Ureter (tissue), 1 donor: ENCODE data around the gene FDXR. TPM values are rescaled to one million over a fixed set of nuclear protein-coding genes. Genes with fewer than 3 reads are reported as not detected.
"Not testable (repeated sequence)": the region's sequence is repeated elsewhere in the genome, so short reads cannot be mapped to it uniquely, and the experiment has no call there.

ENCODE experiments used
- DNase-seq: peaks from one replicate; pipeline ENCODE4 v3.0.0-alpha.2; 2020; ENCODE audit warnings: low spot score
- total RNA-seq: library from RNA; stranded (reverse); gene quantifications from one replicate; pipeline ENCODE4 v1.2.4, GENCODE V29; 2023
- donor health status: DM: yes; HTN: yes; CAD: no.

Gene FDXR, protein sequence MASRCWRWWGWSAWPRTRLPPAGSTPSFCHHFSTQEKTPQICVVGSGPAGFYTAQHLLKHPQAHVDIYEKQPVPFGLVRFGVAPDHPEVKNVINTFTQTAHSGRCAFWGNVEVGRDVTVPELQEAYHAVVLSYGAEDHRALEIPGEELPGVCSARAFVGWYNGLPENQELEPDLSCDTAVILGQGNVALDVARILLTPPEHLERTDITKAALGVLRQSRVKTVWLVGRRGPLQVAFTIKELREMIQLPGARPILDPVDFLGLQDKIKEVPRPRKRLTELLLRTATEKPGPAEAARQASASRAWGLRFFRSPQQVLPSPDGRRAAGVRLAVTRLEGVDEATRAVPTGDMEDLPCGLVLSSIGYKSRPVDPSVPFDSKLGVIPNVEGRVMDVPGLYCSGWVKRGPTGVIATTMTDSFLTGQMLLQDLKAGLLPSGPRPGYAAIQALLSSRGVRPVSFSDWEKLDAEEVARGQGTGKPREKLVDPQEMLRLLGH
- 18.4 TPM for total RNA-seq

DNA sequence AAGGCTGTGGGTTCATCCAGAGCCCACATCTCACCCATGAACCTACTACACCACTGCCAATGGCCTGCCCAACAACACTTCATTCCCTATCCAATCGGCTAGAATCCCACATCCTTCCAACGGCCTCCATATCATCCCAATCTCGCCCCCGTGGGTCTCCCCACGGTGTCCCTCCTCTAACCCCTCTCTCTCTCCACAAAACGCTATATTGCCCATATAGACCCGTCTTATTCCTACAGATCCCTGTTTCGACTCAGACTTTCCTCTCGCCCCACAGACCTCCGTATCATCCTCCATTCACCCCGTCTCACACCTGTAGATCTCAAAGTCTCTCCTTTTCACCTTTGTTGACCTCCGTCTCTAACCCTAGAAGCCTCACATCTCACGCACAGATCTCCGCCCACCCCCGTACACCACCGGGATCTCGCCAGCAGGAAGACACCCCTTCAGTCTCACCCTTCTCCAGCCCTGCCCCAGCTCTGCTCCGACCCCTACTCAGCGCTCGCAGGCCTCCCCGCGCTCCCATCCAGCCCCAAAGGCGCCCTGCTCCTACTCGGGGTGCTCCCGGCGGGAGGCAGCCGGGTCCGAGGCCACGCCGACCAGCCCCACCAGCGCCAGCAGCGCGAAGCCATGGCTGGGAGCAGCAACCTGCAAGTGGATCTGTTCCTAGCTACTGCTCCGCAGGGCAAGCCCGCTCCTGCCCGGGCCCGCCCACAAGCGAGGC lies at the start of gene FDXR:
TSS of gene FDXR (minus strand) at position 682 of the 724 bp plus-strand sequence. CDS start at position 632, 50 bp downstream.
- no peak for DNase-seq

DNA sequence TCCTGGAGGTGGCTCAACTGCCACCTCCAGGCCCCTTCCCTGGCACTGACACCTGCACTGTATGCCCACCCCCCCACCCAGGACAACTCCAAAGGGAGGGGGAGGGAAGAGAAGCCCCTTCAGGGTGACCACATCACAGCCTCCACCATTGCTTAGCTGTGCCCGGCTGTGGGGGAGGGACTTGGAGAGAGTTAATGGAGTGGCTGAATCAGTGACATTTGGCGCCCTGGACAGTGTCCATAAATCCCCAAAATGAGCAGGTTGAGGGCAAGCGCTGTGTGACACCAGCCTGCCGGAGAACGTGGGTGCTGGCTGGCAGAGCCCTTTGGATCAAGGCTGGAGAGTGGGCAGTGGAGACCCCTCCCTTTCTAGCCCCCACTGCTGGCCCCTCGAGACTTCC lies 49.4 kb upstream of the FDXR start:
- no peak for DNase-seq

DNA sequence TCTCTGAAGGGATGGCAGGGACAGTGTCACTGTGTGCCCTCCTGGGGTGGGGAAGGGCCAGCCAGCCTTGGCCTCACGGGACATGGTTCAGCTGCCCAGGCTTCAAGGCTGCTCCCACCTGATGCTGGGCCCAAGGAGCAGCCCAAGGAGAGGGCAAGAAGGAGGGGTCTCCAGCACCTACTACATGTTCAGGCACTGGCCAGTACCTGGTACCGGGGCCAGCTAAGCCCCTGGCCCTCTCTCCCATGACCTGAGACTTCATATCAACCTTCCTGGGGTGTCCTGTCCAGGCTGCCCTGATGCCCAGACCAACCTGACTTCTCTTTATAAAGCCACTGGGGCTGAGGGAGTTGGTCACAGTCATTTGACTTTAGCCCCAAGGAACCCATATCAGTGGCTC lies 49.0 kb upstream of the FDXR start:
- no peak for DNase-seq

DNA sequence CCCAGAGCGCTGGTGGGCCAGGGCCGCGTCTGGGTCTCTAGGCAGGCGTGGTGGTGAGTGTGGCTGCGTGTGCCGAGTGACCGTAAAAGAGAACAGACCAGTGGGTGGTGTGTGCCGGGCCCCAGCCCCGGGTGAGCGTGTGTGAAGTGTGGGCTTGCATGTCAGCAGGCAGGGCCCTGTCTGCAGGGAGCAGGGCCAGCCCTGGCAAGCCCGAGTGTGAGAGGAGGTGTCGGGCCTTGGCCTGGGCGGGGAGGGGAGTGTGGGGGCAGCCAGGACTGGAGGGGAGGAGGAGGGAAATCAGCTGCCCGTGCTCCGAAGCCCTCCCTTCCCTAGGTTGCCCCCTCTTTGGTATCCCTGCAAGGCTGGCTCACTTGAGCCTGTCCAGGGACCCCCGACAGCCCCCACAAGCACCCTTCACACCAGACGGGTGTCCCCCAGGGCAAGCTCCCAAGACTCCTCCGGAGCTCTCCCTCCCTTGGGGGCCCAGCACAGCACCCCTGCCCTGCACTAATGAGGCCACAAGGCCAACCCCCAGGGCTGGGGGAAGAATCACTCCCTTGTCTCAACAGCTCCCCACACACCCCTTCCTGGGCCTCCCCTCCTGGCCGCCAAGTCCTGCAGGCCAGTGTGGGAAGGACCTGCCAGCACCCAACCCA lies 48.4 kb upstream of the FDXR start:
- peak; percentile 58 for DNase-seq

DNA sequence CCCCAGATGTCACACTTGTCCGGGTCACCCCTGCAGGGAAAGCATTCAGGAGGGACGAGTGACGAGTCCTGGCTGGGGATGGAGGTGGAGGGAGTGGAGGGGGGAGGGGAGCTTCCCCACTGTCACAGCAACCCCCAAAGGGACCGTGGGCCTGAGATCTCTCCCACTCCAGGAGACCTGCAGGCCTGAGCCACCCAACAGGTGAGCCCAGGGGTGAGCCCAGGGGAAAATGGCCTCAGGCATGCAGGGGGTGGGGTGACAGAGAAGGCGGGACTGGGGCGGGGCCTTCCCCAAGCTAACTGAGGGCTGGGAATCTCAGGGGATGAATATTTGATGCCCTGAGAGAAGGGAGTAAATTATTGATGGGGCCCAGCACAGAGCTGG lies 47.8 kb upstream of the FDXR start:
- no peak for DNase-seq

DNA sequence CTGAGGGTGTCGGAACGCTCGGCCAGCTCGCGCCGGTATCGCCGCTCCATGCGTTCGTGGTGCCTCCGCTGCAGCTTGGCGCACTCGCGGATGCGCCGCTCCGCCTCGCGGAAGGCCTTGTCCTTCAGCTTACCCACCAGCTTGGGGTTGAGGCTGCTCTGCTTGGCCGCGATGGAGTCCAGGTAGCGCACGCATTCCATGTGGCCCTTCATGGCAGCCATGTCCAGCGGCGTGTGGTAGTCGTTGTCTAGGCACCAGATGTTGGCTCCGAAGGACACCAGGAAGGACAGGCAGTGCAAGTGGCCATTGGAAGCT lies 47.5 kb upstream of the FDXR start:
- DNase-seq, result no peak

DNA sequence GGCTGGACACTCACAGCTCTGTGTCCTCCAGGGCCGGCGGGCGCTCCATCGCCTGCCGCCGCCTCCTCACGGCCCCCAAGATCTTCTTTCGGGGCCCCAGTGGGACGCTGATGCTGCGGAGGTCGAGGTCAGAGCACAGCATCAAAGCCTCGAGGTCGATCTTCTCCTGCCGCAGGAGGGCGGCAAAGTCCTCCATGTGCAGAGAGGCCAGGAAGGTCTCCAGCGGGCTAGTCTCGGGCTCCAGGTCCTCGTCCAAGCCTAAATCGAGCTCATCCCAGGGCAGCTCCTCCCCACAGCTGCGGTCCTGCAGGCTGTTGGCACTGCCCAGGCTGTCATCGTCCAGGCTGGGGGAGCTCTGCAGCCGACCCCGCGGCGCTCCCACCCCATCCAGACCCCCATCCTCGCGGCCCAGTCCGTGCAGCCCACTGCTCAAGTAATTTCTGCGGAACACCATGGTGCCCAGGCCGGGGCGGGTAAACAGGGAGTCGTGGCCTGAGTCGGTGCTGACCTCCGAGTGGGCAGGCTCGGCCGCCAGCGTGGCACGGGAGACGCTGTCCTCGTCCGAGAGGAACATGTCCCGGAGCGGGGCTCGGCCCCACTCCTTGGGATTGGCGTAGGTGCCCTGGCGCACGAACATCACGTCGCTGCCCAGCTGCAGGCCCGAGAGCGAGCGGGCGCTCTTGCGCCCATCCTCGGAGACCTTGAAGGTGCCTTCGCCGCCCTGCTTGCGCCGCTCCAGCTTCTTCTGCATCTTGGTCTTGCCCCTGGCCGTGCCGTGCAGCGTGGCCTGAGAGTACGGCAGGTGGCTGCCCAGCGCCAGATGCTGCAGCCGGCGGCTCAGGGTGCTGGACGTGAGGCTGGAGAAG lies 46.9 kb upstream of the FDXR start:
- no peak for DNase-seq

DNA sequence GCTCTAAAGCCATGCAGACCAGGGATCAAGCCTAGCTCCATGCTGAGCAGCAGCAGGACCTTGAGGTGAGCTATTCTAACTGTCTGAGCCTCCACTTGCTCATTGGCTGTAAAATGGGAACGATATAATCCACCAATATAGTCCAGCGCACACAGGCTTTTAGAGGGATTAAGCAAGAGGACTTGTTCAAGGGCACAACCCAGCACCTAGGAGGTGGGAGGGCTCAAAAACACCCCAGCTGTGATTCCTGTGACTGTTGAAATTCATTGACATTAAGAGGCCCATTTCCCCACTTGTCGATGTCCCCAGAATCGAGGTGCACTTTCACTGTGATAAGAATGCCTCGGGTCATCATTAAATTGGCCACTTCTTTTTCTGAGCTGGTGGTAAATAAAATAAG lies 46.1 kb upstream of the FDXR start:
- DNase-seq, result no peak

DNA sequence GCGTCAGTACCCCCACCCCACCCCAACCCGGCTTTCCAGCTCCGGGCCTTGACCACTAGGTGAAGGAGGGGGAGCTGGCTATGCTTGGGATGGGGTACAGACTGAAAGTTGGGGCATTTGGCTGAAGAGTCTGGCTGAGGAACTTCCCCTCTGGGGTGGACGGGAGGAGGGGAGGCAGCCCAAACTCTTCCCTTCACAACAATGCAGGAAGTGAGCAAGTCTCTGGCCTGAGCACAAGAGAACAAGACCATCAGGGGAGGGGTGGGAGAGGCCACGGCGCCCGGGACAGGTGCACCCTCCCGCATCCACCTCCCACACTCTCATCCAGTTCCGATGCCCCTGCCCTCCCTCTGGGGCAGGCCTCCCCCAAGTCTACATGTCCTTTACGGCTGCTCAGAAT lies 44.6 kb upstream of the FDXR start:
- DNase-seq, result no peak

DNA sequence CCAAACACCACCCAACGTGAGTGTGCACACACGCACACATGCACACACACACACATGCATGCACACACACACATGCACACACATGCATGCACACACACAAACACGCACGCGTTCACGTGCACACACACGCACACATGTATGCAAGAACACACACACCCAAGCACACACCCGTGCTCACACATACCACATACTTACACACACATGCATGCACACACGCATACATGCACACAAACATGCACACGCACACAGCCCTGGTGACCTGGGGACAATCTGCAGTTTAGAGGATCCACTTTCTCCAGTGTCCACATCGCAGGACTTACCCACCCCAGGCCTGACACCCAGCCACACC lies 44.0 kb upstream of the FDXR start:
- no peak for DNase-seq

DNA sequence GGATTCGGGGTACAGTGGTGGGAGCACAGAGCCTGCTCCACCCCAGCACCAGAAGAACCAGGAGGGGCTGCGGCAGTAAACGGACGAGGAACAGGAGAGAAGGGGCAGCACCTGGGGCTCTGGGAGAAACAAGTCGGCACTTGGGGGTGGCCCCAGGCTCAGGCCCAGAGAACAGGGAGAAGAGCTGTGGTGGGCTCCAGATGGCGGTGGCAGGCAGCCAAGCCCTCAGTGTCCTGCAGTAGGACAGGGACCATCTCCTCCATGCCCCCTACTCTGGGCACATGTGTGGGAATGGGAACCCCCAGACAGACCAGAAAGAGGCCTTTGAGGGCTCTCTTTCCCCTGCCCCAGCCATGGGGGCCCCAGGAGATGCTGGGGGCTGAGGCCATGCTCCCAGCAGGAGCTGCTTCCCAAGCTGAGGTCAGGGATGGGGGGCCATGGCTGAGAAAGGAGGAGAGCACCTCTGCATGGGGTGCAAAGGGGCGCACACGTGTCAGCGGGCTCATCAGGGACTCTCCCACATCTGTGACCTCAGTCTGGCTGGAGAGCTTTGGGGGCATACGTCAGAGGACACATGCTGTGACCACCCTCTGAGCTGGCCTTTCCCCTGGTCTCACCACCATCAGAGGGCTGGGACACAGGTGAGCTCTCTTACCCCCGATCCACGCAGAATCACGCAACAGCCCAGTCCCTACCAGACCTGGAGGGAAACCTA lies 43.5 kb upstream of the FDXR start:
- no peak for DNase-seq

DNA sequence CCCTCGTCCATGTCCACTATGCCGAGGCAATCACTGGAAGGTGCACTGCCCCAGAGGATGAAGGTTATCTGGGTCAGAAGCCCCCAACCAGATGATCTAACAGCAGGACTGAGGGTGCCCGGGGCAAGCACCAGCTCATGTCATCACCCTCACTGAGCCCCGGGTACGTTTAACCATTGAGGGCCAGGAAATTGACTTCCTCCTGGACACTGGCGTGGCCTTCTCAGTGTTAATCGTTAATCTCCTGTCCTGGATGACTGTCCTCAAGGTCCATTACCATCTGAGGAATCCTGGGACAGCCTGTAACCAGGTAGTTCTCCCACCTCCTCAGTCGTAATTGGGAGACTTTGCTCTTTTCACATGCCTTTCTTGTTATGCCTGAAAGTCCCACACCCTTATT lies 38.6 kb upstream of the FDXR start:
- not testable (repeated sequence) for DNase-seq

DNA sequence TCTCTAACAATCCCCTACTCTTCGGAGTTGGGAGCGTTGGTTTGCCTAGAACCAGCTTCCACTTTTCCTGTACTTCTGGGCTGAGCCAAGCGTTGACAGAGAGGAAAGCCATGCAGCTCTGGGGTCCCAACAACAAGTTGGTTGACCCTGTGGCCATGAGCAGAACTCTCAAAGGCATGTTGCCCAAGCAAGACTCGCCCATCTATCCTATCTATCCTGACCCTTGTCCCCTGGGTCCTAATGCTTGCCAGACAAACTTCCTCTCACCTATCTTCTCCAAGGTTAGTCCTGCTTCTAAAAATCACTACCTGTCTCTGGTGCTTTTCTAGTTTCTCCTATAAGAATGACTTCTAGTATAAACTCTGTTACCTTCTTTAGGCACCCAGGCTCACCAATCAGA lies 36.3 kb upstream of the FDXR start:
- DNase-seq, result not testable (repeated sequence)

DNA sequence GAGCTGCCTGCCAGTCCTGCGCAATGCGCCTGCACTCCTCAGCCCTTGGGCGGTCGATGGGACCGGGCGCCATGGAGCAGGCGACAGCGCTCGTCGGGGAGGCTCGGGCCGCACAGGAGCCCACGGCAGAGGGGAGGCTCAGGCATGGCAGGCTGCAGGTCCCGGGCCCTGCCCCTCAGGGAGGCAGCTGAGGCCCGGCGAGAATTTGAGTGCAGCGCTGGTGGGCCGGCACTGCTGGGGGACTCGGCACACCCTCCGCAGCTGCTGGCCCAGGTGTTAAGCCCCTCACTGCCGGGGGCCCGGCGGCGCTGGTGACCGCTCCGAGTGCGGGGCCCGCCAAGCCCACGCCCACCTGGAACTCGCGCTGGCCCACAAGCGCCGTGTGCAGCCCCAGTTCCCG lies 34.2 kb upstream of the FDXR start:
- DNase-seq, result no peak

DNA sequence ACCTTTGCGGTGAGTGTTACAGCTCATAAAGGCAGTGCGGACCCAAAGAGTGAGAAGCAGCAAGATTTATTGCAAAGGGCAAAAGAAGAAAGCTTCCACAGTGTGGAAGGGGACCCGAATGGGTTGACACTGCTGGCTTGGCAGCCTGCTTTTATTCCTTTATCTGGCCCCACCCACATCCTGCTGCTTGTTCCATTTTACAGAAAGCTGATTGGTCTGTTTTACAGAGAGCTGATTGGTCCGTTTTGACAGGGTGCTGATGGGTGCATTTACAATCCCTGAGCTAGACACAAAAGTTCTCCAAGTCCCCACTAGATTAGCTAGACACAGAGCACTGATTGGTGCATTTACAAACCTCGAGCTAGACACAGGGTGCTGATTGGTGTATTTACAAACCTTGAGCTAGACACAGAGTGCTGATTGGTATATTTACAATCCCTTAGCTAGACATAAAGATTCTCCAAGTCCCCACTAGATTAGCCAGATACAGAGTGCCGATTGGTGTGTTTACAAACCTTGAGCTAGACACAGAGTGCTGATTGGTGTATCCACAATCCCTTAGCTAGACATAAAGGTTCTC lies 33.5 kb upstream of the FDXR start:
- DNase-seq, result not testable (repeated sequence)

DNA sequence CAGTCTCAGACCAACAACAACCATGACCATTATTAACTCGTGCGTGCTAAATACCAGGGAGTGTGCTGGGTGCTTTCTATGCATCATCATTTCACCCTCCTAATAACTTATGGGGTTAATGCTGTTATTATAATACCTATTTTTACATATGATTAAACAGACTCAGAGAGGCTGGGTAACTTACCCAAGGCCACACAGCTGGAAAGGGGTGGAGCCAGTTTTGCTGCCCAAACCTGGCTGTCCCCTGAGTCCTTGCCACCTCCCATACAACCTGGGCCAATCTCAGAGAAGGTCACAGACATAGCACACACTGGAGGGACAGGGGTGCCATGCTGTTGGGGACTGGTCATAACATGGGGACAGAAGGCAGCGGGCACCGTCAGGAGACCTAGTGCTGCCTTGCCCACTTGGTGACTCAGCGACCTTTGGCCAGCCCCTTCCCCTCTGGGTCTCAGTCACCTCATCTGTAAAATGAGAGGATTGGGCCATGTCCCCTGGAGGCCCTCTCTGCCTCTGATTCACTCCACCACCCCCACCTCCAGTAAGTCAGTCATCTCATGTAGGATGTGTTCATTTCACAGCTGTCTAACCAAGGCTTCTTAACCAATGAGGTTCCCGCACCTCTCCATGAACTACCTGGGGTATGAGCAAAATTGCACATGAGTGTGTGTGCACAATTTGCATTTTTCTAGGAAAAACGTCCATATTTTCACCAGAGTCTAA lies 32.1 kb upstream of the FDXR start:
- DNase-seq, result no peak

DNA sequence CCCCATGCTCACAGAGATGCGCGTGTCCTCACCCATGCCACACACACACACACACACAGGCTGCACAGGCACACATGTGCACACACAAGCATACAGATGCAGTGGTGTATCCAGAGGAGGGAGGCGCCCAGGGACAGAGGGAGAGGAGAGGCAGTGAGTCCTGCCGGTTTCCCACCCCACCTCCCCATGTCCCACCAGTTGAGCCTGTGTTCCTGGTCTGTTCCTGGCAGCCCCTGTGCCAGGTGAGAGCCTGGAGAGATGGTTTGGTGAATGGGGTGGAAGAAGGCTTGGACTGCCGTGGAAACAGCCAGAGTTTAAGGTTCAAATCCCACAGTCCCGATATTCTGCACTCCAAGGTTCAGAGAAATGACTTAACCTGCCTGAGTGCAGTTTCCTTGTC lies 30.9 kb upstream of the FDXR start:
- no peak for DNase-seq

DNA sequence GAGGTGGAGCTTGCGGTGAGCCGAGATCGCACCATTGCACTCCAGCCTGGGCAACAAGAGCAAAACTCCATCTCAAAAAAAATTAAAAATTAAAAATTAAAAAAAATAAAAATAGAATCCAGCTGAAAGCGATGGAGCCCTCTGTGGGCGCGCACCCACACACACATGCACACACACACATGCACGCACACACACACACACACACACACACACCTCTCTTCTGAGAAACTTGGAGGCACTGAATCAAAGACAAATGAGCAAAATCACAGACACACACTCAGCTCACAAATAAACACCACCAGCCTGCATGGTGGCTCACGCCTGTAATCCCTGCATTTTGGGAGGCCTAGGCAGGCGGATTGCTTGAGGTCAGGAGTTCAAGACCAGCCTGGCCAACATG lies 30.2 kb upstream of the FDXR start:
- no peak for DNase-seq

DNA sequence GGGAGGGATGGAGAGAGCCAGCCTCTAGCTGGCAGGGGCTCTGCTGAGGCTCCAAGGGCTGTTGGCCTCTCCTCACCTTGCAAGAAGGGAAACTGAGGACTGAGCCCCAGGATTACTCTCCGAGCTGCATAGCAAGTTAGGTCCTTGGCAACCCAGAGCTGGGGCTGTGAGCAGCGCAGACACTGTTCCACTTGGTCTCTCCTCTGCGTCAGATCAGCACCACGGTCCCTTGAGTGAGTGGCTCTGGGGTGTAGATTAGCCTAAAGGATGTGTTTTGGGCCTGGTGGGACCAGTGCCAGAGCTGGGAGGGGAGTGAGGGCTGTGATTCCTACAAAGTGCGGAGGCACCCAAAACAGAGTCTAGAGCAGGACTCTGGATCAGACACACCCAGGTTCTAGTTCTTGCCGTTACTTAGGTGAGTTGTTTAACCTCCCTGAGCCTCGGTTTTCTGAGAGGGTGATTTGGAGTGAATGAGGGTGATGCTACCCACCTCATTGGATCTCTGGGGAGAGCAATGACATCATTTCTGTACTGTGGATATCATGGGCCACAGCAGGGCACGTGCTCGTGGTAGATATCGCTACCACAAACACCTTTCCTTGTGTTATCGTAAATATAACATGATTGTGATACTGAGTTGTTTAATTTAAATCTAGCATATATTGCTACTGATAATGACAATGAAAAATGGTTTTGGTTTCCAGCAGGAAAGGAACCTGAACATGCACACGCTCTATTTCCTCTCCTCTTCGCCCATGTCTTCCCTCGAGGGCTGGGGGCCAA lies 28.8 kb upstream of the FDXR start:
- no peak for DNase-seq
